ENCODE measurements around the gene ANKRD34B. TPM values are rescaled to one million over a fixed set of nuclear protein-coding genes. Genes with fewer than 3 reads are reported as not detected.

The ANKRD34B gene
- total and polyA plus RNA-seq, 7 donors: 0.01 to 0.08 TPM; not detected in 5

GRCh38 chr5:80554646-80555045 is 15.4 kb downstream of the ANKRD34B start:
- WGBS, 3 donors: 49 to 63% (median 60%) methylated on average over 4 of the region's 4 CpGs
- Histone ChIP-seq H3K9me3 (no peaks in the 10 kb centered on the region), H3K4me1 (no peaks in the 10 kb centered on the region), H3K4me3 (no peak overlapping the region), H3K27me3 (ENCODE audit: insufficient read depth in 3 of 3, low read length in 2 of 3) (peaks cover 2 to 4% (median 2%) of the 10 kb centered on the region in 3 donors), H3K36me3 (ENCODE audit: insufficient read depth in 1 of 2, low read depth in 1 of 2) (no peaks in the 10 kb centered on the region), H3K27ac (no peak overlapping the region)
- TF ChIP-seq CTCF (IDR thresholded peaks at IDR 0.05): no peak
- intact Hi-C loops (cut with DNase I): no loop called here
- no peak for ATAC-seq
- DNase-seq: no peak

DNA sequence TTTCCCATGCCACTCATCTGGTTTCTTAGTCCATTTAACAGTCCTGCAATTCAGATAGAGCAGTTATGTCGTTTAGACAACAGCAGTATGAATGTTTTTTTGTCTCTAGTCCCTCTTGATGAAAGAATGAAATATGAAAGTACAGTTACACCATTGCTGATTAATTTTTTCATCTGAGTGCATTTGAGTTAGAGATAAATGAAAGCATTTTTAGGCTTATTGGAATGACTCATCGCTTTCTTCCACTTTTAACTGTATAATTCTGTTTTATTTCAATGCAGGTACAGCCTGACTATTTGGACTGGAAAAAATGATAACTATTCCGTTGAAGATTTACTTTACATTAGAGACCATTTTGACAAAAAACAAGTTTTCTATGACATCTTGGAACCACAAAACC is 28.7 kb downstream of the ANKRD34B start:
- Histone ChIP-seq H3K9me3 (no peaks in the 10 kb centered on the region), H3K27me3 (ENCODE audit: insufficient read depth in 3 of 3, low read length in 2 of 3) (no peaks in the 10 kb centered on the region), H3K4me1 (peaks cover 10% of the 10 kb centered on the region), H3K27ac (no peak overlapping the region), H3K4me3 (no peak overlapping the region), H3K36me3 (ENCODE audit: insufficient read depth in 1 of 2, low read depth in 1 of 2) (no peaks in the 10 kb centered on the region)
- intact Hi-C loops (cut with DNase I): no loop called here
- TF ChIP-seq CTCF (IDR thresholded peaks at IDR 0.05): no peak
- 70 to 81% (median 76%) methylated on average over 3 of the region's 3 CpGs for WGBS, 3 donors
- DNase-seq (no peak), ATAC-seq (no peak)

GRCh38 chr5:80540691-80541090 is 29.4 kb downstream of the ANKRD34B start:
- no peaks in the 10 kb centered on the region for H3K36me3 ChIP-seq (ENCODE audit: insufficient read depth in 1 of 2, low read depth in 1 of 2)
- DNase-seq: no peak
- H3K27me3 ChIP-seq (ENCODE audit: insufficient read depth in 3 of 3, low read length in 2 of 3): no peaks in the 10 kb centered on the region
- WGBS, 3 donors: 77 to 84% (median 79%) methylated on average over 1 of the region's 1 CpG
- no peaks in the 10 kb centered on the region for H3K9me3 ChIP-seq
- no peak overlapping the region for H3K27ac ChIP-seq
- no peak for ATAC-seq
- no peak overlapping the region for H3K4me3 ChIP-seq
- TF ChIP-seq CTCF (IDR thresholded peaks at IDR 0.05): no peak
- intact Hi-C loops (cut with DNase I): no loop called here
- H3K4me1 ChIP-seq: peaks cover 10% of the 10 kb centered on the region

- Histone ChIP-seq H3K9me3 (no peaks in the 10 kb centered on the region), H3K4me1 (peaks cover 5% of the 10 kb centered on the region), H3K27ac (no peak overlapping the region), H3K4me3 (no peak overlapping the region), H3K27me3 (ENCODE audit: insufficient read depth in 3 of 3, low read length in 2 of 3) (no peaks in the 10 kb centered on the region), H3K36me3 (ENCODE audit: insufficient read depth in 1 of 2, low read depth in 1 of 2) (no peaks in the 10 kb centered on the region)
- DNase-seq (no peak), ATAC-seq (peak; percentile 96 to 99 (median 98))
- TF ChIP-seq CTCF (IDR thresholded peaks at IDR 0.05): no peak
- WGBS, 3 donors: 22 to 43% (median 29%) methylated on average over 4 of the region's 4 CpGs
- intact Hi-C loops (cut with DNase I): no loop called here
These were observed 53.3 kb downstream of the ANKRD34B start for GRCh38 chr5:80516826-80517225.

- no peaks in the 10 kb centered on the region for H3K4me1 ChIP-seq
- no peaks in the 10 kb centered on the region for H3K9me3 ChIP-seq
- H3K4me3 ChIP-seq: no peak overlapping the region
- no peak for ATAC-seq
- no peak for DNase-seq
- H3K36me3 ChIP-seq (ENCODE audit: insufficient read depth in 1 of 2, low read depth in 1 of 2): no peaks in the 10 kb centered on the region
- H3K27ac ChIP-seq: no peak overlapping the region
- WGBS, 3 donors: 82 to 87% (median 85%) methylated on average over 4 of the region's 4 CpGs
- TF ChIP-seq CTCF (IDR thresholded peaks at IDR 0.05): no peak
- no peaks in the 10 kb centered on the region for H3K27me3 ChIP-seq (ENCODE audit: insufficient read depth in 3 of 3, low read length in 2 of 3)
- intact Hi-C loops (cut with DNase I): no loop called here
These were observed 60.7 kb downstream of the ANKRD34B start for GRCh38 chr5:80509362-80509761.

Measured in psoas muscle (tissue), 8 donors.